HEK293 (cell line): ENCODE results near the gene POR.

Source experiments
- CTCF ChIA-PET: fragments of 350-600 bp; formaldehyde crosslinking; extraction: SDS; loops from one replicate; lab custom pipeline; 2021; ENCODE audit warnings: antibody characterized with exemption; lab: Yijun Ruan, JAX
- POLR2A ChIA-PET: fragments of 300-600 bp; formaldehyde crosslinking; extraction: SDS; loops from one replicate; lab custom pipeline; 2020; ENCODE audit warnings: antibody characterized with exemption, inconsistent platforms; lab: Yijun Ruan, JAX
- H3K27ac ChIP-seq: fragments of 200-500 bp; sonication (Bioruptor generic); 2 replicates; pipeline ENCODE4 v1.5.1; 2014; ENCODE audit warnings: low read depth, low read length, control low read depth, inconsistent platforms; ENCODE audit errors: extremely low read depth
- H3K36me3 ChIP-seq, 2 experiments: fragments of 200-500 bp in 1 of 2; sonication (Bioruptor generic) in 1 of 2; 1 replicate in 1 of 2; 2 replicates in 1 of 2; pipeline ENCODE4 v1.5.1; 2014 to 2017; ENCODE audit warnings: inconsistent platforms in 2 of 2, low read length in 2 of 2; ENCODE audit not compliant: control insufficient read depth in 2 of 2, insufficient read depth in 1 of 2
- H3K4me1 ChIP-seq: fragments of 200-500 bp; sonication (Bioruptor generic); 2 replicates; pipeline ENCODE4 v1.5.1; 2014; ENCODE audit warnings: mild to moderate bottlenecking, low read length, inconsistent platforms; ENCODE audit not compliant: control insufficient read depth, insufficient read depth
- H3K4me3 ChIP-seq: 2 replicates; pipeline ENCODE4 v1.5.1; 2011; ENCODE audit warnings: low read depth, mild to moderate bottlenecking, control low read depth, low read length, moderate library complexity
- H3K9me3 ChIP-seq: fragments of 200-500 bp; sonication (Bioruptor generic); 2 replicates; pipeline ENCODE4 v1.5.1; 2014; ENCODE audit warnings: low read depth, low read length, inconsistent platforms; ENCODE audit not compliant: control insufficient read depth, insufficient read depth
- GLIS2 ChIP-seq: fragments of 450-650 bp; formaldehyde crosslinking; IDR thresholded peaks from 2 replicates; pipeline ENCODE4 v1.5.1; 2016; ENCODE audit warnings: missing biosample characterization, missing genetic modification characterization
- HOXA7 ChIP-seq: sonication (generic); formaldehyde crosslinking; IDR thresholded peaks from 2 replicates; pipeline ENCODE4 v1.8.1; 2022; ENCODE audit warnings: missing genetic modification reagents, borderline replicate concordance
- KLF8 ChIP-seq: fragments of 450-650 bp; formaldehyde crosslinking; IDR thresholded peaks from 2 replicates; pipeline ENCODE4 v1.5.1; 2016; ENCODE audit warnings: missing biosample characterization, missing genetic modification characterization
- ZBTB21 ChIP-seq: fragments of 450-650 bp; formaldehyde crosslinking; IDR thresholded peaks from 2 replicates; pipeline ENCODE4 v1.5.1; 2017; ENCODE audit warnings: missing biosample characterization, missing genetic modification characterization
- ZNF211 ChIP-seq: fragments of 450-650 bp; formaldehyde crosslinking; IDR thresholded peaks from 2 replicates; pipeline ENCODE4 v1.5.1; 2016; ENCODE audit warnings: low read depth, missing biosample characterization, missing genetic modification characterization
- ZNF23 ChIP-seq: fragments of 450-650 bp; formaldehyde crosslinking; IDR thresholded peaks from 2 replicates; pipeline ENCODE4 v1.5.1; 2016; ENCODE audit warnings: missing biosample characterization, missing genetic modification characterization, borderline replicate concordance
- ZNF600 ChIP-seq: fragments of 450-650 bp; formaldehyde crosslinking; IDR thresholded peaks from 2 replicates; pipeline ENCODE4 v1.5.1; 2016; ENCODE audit warnings: missing biosample characterization, missing genetic modification characterization
- ZNF624 ChIP-seq: fragments of 450-650 bp; formaldehyde crosslinking; IDR thresholded peaks from 2 replicates; pipeline ENCODE4 v1.5.1; 2017; ENCODE audit warnings: missing biosample characterization, missing genetic modification characterization
- ZNF785 ChIP-seq: fragments of 450-650 bp; formaldehyde crosslinking; IDR thresholded peaks from 2 replicates; pipeline ENCODE4 v1.5.1; 2016; ENCODE audit warnings: missing biosample characterization, missing genetic modification characterization
- TF ChIP-seq, protein P1 (sequence below): fragments of 450-650 bp; IDR thresholded peaks from 2 replicates; pipeline ENCODE4 v1.5.1; 2018; ENCODE audit warnings: missing biosample characterization, missing genetic modification characterization
- TF ChIP-seq, protein P2 (sequence below): fragments of 450-650 bp; formaldehyde crosslinking; IDR thresholded peaks from 2 replicates; pipeline ENCODE4 v1.5.1; 2016; ENCODE audit warnings: missing biosample characterization, missing genetic modification characterization, borderline replicate concordance
- TF ChIP-seq, protein P3 (sequence below): fragments of 450-650 bp; formaldehyde crosslinking; IDR thresholded peaks from 2 replicates; pipeline ENCODE4 v1.5.1; 2016; ENCODE audit warnings: missing biosample characterization, missing genetic modification characterization

The POR gene

DNA sequence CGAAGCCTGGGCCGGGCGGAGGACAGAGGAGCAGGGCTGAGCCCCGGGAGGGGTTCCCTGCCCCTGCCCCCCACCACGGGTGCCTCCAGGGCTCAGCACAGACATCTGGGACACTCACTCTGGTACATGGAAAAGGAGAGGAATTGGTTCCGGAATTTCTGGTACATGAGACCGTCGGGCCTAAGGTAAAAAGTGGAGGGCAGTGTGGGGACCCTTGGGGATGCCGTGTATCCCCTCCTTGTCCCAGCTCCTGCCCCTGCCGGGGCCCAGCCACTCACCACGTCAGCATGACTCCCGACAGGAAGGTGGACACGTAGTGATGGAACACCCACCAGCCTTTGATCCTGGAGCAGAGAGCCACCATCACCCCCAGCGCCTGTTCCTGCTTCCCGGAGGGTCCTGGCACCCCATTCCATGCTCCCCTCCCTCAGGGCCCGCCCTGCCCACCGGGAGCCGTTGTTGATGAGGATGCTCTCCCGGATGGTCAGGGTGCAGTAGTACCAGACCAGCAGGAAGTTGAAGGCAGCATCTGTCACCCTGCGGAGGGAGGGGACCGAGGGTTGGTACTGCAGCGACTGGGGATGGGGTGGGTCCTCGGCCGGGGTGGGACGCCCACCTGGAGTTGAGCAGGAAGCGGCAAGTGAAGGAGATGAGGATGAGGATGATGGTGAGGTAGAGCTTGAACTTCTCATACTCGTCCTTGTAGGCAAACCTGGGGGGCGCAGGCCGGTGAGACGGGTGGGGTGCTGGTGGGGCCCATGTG lies 73.0 kb downstream of the POR start:
- CTCF ChIA-PET = no interaction called here
- POLR2A ChIA-PET = no interaction called here
- H3K4me3 ChIP-seq = no peak overlapping the region
- no peak for TF ChIP-seq HOXA7 (CRISPR knock-in tag)
- TF ChIP-seq ZNF600 (tag by site-specific recombination) = 0 out of 2 replicates have a peak, but pooled peaks have one; percentile 28
- TF ChIP-seq, all 188 proteins: peak for 1
- Histone ChIP-seq H3K4me1 (no peaks in the 10 kb centered on the region), H3K36me3 (peaks cover 0 to 40% of the 10 kb centered on the region in 2 experiments; a peak in 1 of 3 replicates), H3K27ac (no peak overlapping the region), H3K9me3 (no peaks in the 10 kb centered on the region)

DNA sequence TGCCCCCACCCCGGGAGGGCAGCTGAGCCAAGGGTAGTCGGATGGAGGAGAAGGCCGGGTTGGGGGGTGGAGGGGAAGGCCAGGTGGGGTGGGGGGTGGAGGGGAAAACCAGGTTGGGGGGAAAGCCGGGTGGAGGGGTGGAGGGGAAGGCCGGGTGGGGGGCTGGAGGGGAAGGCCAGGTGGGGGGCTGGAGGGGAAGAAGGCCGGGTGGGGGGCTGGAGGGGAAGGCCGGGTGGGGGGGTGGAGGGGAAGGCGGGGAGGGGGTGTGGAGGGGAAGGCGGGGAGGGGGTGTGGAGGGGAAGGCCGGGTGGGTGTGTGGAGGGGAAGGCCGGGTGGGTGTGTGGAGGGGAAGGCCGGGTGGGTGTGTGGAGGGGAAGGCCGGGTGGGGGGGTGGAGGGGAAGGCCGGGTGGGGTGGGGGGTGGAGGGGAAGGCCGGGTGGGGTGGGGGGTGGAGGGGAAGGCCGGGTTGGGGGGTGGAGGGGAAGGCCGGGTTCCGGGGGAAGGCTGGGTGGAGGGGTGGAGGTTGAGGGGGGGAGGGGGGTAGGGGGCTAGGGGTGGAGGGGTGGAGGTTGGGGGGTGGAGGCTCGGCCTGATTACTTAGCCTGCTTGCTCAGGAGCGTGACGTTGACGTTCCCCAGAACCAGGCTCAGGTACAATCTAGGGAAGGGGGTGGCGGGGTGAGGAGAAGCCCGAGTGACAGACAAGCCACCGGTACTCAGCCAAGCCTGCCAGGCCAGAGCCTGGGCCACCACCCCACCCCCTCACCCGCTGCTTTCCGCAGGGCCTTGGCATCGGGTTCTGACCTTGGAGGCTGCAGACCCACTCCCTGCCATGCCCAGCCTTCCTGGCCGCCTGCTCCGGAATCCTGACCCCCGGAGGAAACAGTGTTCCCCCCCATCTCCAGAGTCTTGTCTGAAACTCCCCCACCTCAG lies 73.9 kb downstream of the POR start:
- ChIA-PET POLR2A (no interaction called here), CTCF (no interaction called here)
- Histone ChIP-seq H3K36me3 (peaks cover 0 to 36% of the 10 kb centered on the region in 2 experiments; a peak in 1 of 3 replicates), H3K4me1 (no peaks in the 10 kb centered on the region), H3K27ac (no peak overlapping the region), H3K9me3 (no peaks in the 10 kb centered on the region), H3K4me3 (no peak overlapping the region)
- TF ChIP-seq ZNF211 (tag by site-specific recombination) (no peak), ZNF600 (tag by site-specific recombination) (peak; percentile 77)

DNA sequence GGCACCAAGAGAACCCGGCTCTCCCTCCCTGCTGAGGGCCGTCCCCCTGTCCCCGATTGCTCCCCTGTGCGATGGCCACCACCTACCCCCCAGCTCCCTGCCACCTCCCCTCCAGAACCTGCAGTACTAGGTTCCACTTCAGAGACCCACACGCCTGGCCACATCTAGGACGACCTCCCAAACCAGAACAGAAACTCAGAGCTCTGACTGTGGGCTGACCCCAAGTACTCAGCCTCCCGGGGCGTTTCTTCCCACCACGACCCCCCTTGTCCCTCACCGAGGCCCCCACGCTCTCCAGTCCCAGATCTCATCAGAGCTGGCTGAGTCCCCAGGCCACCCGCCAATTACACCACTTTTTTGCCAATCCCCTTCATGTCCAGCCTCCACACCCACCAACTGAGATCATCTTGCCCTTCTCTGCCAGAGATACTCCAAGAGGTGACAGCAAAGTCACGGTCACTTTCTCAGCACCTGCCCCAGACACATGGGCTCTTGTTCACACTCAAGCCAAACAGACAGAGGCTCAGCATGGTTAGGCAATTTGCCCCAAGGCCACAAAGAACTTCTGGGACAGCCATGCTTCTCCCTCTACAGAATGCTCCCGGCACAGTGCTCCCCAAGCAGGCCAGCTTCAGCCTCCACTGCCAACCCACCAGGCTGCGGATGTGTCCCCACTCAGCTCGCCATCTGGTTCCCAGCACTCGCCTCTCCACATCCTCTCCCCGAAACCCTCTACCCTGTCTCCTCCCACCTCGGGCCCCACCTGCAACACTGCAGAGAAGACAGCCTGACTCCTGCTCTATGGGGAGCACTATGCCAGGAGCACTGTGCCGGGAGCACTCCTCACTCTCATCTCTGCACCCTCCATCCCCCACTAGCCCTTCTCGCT lies 74.8 kb downstream of the POR start:
- ChIA-PET CTCF (interaction anchor here (0.6 kb wide), 1 partner anchor 189 kb away, joined by 3 read pairs; no protein-coding TSS in a partner anchor), POLR2A (interaction anchor here (0.7 kb wide), 1 partner anchor 70 kb away, joined by 3 read pairs; no protein-coding TSS in a partner anchor)
- no peak overlapping the region for H3K4me3 ChIP-seq
- peaks cover 0 to 28% of the 10 kb centered on the region in 2 experiments; a peak in 1 of 3 replicates for H3K36me3 ChIP-seq
- no peak for TF ChIP-seq KLF8 (tag by site-specific recombination)
- TF ChIP-seq, protein P1, sequence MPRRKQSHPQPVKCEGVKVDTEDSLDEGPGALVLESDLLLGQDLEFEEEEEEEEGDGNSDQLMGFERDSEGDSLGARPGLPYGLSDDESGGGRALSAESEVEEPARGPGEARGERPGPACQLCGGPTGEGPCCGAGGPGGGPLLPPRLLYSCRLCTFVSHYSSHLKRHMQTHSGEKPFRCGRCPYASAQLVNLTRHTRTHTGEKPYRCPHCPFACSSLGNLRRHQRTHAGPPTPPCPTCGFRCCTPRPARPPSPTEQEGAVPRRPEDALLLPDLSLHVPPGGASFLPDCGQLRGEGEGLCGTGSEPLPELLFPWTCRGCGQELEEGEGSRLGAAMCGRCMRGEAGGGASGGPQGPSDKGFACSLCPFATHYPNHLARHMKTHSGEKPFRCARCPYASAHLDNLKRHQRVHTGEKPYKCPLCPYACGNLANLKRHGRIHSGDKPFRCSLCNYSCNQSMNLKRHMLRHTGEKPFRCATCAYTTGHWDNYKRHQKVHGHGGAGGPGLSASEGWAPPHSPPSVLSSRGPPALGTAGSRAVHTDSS (tag by site-specific recombination) = no peak
- TF ChIP-seq, protein P2, sequence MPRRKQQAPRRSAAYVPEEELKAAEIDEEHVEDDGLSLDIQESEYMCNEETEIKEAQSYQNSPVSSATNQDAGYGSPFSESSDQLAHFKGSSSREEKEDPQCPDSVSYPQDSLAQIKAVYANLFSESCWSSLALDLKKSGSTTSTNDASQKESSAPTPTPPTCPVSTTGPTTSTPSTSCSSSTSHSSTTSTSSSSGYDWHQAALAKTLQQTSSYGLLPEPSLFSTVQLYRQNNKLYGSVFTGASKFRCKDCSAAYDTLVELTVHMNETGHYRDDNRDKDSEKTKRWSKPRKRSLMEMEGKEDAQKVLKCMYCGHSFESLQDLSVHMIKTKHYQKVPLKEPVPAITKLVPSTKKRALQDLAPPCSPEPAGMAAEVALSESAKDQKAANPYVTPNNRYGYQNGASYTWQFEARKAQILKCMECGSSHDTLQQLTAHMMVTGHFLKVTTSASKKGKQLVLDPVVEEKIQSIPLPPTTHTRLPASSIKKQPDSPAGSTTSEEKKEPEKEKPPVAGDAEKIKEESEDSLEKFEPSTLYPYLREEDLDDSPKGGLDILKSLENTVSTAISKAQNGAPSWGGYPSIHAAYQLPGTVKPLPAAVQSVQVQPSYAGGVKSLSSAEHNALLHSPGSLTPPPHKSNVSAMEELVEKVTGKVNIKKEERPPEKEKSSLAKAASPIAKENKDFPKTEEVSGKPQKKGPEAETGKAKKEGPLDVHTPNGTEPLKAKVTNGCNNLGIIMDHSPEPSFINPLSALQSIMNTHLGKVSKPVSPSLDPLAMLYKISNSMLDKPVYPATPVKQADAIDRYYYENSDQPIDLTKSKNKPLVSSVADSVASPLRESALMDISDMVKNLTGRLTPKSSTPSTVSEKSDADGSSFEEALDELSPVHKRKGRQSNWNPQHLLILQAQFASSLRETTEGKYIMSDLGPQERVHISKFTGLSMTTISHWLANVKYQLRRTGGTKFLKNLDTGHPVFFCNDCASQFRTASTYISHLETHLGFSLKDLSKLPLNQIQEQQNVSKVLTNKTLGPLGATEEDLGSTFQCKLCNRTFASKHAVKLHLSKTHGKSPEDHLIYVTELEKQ = no peak
- TF ChIP-seq GLIS2 (tag by site-specific recombination) = peak; percentile 54; the same call in 1 of the 2 replicates
- TF ChIP-seq ZNF624 (tag by site-specific recombination) = no peak
- TF ChIP-seq ZBTB21 (tag by site-specific recombination) = no peak
- peak; percentile 2; the same call in 1 of the 2 replicates for TF ChIP-seq ZNF600 (tag by site-specific recombination)
- no peak for TF ChIP-seq ZNF23 (tag by site-specific recombination)
- TF ChIP-seq, protein P3, sequence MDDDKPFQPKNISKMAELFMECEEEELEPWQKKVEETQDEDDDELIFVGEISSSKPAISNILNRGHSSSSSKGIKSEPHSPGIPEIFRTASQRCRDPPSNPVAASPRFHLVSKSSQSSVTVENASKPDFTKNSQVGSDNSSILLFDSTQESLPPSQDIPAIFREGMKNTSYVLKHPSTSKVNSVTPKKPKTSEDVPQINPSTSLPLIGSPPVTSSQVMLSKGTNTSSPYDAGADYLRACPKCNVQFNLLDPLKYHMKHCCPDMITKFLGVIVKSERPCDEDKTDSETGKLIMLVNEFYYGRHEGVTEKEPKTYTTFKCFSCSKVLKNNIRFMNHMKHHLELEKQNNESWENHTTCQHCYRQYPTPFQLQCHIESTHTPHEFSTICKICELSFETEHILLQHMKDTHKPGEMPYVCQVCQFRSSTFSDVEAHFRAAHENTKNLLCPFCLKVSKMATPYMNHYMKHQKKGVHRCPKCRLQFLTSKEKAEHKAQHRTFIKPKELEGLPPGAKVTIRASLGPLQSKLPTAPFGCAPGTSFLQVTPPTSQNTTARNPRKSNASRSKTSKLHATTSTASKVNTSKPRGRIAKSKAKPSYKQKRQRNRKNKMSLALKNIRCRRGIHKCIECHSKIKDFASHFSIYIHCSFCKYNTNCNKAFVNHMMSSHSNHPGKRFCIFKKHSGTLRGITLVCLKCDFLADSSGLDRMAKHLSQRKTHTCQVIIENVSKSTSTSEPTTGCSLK = no peak
- TF ChIP-seq ZNF785 (tag by site-specific recombination) = no peak
- no peaks in the 10 kb centered on the region for H3K9me3 ChIP-seq
- no peak overlapping the region for H3K27ac ChIP-seq
- H3K4me1 ChIP-seq = no peaks in the 10 kb centered on the region
